ENCODE data around the gene PGRMC2.

Gene PGRMC2

GRCh38 chr4:128287141-128287870 lies at the start of gene PGRMC2:
PGRMC2 (minus strand) TSS chr4:128287813; CDS start chr4:128287790, 23 bp downstream.
- Histone ChIP-seq H3K79me2 (ENCODE audit: control insufficient read depth, low read length) (peaks cover 67% of the 10 kb centered on the region), H3K4me1 (ENCODE audit: control insufficient read depth, low read length) (peaks cover 22% of the 10 kb centered on the region), H3K4me2 (ENCODE audit: low read length) (peak within 1 kb of the TSS; percentile 93), H3K36me3 (ENCODE audit: control insufficient read depth, low read length) (peaks cover 37% of the 10 kb centered on the region), H3K9me3 (ENCODE audit: control insufficient read depth, insufficient read depth, low read length) (no peaks in the 10 kb centered on the region), H3F3A (ENCODE audit: control insufficient read depth, insufficient read depth) (peaks cover 5% of the 10 kb centered on the region; the same call in 1 of the 2 replicates), H3K4me3 (ENCODE audit: low read length) (peak within 1 kb of the TSS; percentile 84), H4K20me1 (ENCODE audit: control insufficient read depth, insufficient read depth, low read depth, low read length) (peaks cover 20% of the 10 kb centered on the region), H3K9me2 (replicated peaks; ENCODE audit: control insufficient read depth, low read length) (no peaks in the 10 kb centered on the region), H3K27ac (ENCODE audit: low read depth, low read length) (peak within 1 kb of the TSS; percentile 77), H3K27me3 (ENCODE audit: control insufficient read depth, low read length) (no peaks in the 10 kb centered on the region)
- no peak for TF ChIP-seq CTCF (IDR thresholded peaks at IDR 0.05; ENCODE audit: low read depth, low read length, poor library complexity, severe bottlenecking)
- no peak for TF ChIP-seq EZH2phosphoT487 (IDR thresholded peaks at IDR 0.05; ENCODE audit: borderline replicate concordance, low read length)

GRCh38 chr4:128335541-128335940 lies 47.9 kb upstream of the PGRMC2 start:
- no peak overlapping the region for H3K4me2 ChIP-seq (ENCODE audit: low read length)
- H4K20me1 ChIP-seq (ENCODE audit: control insufficient read depth, insufficient read depth, low read depth, low read length): no peaks in the 10 kb centered on the region
- no peak overlapping the region for H3K4me3 ChIP-seq (ENCODE audit: low read length)
- no peaks in the 10 kb centered on the region for H3K79me2 ChIP-seq (ENCODE audit: control insufficient read depth, low read length)
- no peak overlapping the region for H3K27ac ChIP-seq (ENCODE audit: low read depth, low read length)
- H3K36me3 ChIP-seq (ENCODE audit: control insufficient read depth, low read length): no peaks in the 10 kb centered on the region
- H3K9me2 ChIP-seq (replicated peaks; ENCODE audit: control insufficient read depth, low read length): no peaks in the 10 kb centered on the region
- H3F3A ChIP-seq (ENCODE audit: control insufficient read depth, insufficient read depth): no peaks in the 10 kb centered on the region
- no peak for TF ChIP-seq CTCF (IDR thresholded peaks at IDR 0.05; ENCODE audit: low read depth, low read length, poor library complexity, severe bottlenecking)
- TF ChIP-seq EZH2phosphoT487 (IDR thresholded peaks at IDR 0.05; ENCODE audit: borderline replicate concordance, low read length): no peak
- no peaks in the 10 kb centered on the region for H3K27me3 ChIP-seq (ENCODE audit: control insufficient read depth, low read length)
- no peaks in the 10 kb centered on the region for H3K9me3 ChIP-seq (ENCODE audit: control insufficient read depth, insufficient read depth, low read length)
- H3K4me1 ChIP-seq (ENCODE audit: control insufficient read depth, low read length): no peaks in the 10 kb centered on the region

- no peak overlapping the region for H3K4me2 ChIP-seq (ENCODE audit: low read length)
- H3K9me3 ChIP-seq (ENCODE audit: control insufficient read depth, insufficient read depth, low read length): no peaks in the 10 kb centered on the region
- H3K4me1 ChIP-seq (ENCODE audit: control insufficient read depth, low read length): no peaks in the 10 kb centered on the region
- H3K36me3 ChIP-seq (ENCODE audit: control insufficient read depth, low read length): no peaks in the 10 kb centered on the region
- H4K20me1 ChIP-seq (ENCODE audit: control insufficient read depth, insufficient read depth, low read depth, low read length): no peaks in the 10 kb centered on the region
- H3K9me2 ChIP-seq (replicated peaks; ENCODE audit: control insufficient read depth, low read length): no peaks in the 10 kb centered on the region
- H3K79me2 ChIP-seq (ENCODE audit: control insufficient read depth, low read length): no peaks in the 10 kb centered on the region
- H3K4me3 ChIP-seq (ENCODE audit: low read length): no peak overlapping the region
- H3K27me3 ChIP-seq (ENCODE audit: control insufficient read depth, low read length): no peaks in the 10 kb centered on the region
- TF ChIP-seq CTCF (IDR thresholded peaks at IDR 0.05; ENCODE audit: low read depth, low read length, poor library complexity, severe bottlenecking) (no peak), EZH2phosphoT487 (IDR thresholded peaks at IDR 0.05; ENCODE audit: borderline replicate concordance, low read length) (no peak)
- H3F3A ChIP-seq (ENCODE audit: control insufficient read depth, insufficient read depth): no peaks in the 10 kb centered on the region
- H3K27ac ChIP-seq (ENCODE audit: low read depth, low read length): no peak overlapping the region
These were observed 46.6 kb upstream of the PGRMC2 start for GRCh38 chr4:128334256-128334655.
